HepG2 (cell line): ENCODE measurements around the gene MAN1A2. TPM values are rescaled to one million over a fixed set of nuclear protein-coding genes. Genes with fewer than 3 reads are reported as not detected.

Source experiments
- ATAC-seq: fragments of 200-7000 bp; cut with Tn5 transposase; 3 replicates; pipeline ENCODE4 v1.9.1; 2020; ENCODE audit warnings: mild to moderate bottlenecking, moderate library complexity
- BruUV-seq: library from RNA; stranded (reverse); fragments of 400-500 nt; replicated peaks from 2 replicates; lab custom pipeline; 2021; lab: Mats Ljungman, UMichigan
- CTCF ChIA-PET: fragments of 300-600 bp; formaldehyde crosslinking; extraction: SDS; loops from one replicate; lab custom pipeline; 2021; ENCODE audit warnings: low total read pairs, inconsistent platforms, low intra/inter-chr PET ratio; lab: Yijun Ruan, JAX
- POLR2A ChIA-PET: fragments of 350-600 bp; sonication (Branson Sonifier 250); formaldehyde crosslinking; loops from one replicate; lab custom pipeline; 2020; ENCODE audit warnings: antibody characterized with exemption, inconsistent platforms; lab: Yijun Ruan, JAX
- DNase-seq: peaks from one replicate; pipeline ENCODE4 v3.0.0-alpha.2; 2015; ENCODE audit warnings: low spot score
- FAIRE-seq: peaks from 3 replicates; lab custom pipeline; 2011; peaks lifted over from hg19 to GRCh38; lab: Jason Lieb, UNC
- H2AFZ ChIP-seq: one replicate; pipeline ENCODE4 v1.6.1; 2011; ENCODE audit warnings: low read length, inconsistent platforms
- H3K27ac ChIP-seq: fragments of 300-600 bp; 3 replicates; pipeline ENCODE4 v1.8.0; 2011; ENCODE audit warnings: mixed run types, mild to moderate bottlenecking, mixed read lengths, low read length, inconsistent platforms; ENCODE audit not compliant: insufficient read depth; ENCODE audit errors: extremely low read length
- H3K27me3 ChIP-seq, 2 experiments: fragments of 200-600 bp in 1 of 2; 2 replicates in 1 of 2; 3 replicates in 1 of 2; pipeline versions ENCODE4 v1.6.0 to v1.8.0; 2011; ENCODE audit warnings: low read length in 2 of 2, mild to moderate bottlenecking in 2 of 2, moderate library complexity in 2 of 2, inconsistent platforms in 1 of 2; ENCODE audit not compliant: insufficient read depth in 2 of 2, control insufficient read depth in 1 of 2
- H3K36me3 ChIP-seq, 2 experiments: fragments of 200-600 bp in 1 of 2; replicated peaks in 1 of 2; 2 replicates in 1 of 2; 3 replicates in 1 of 2; pipeline versions ENCODE4 v1.5.1 to v1.8.0; 2011; ENCODE audit warnings: low read length in 2 of 2, inconsistent platforms in 1 of 2; ENCODE audit not compliant: insufficient read depth in 2 of 2, control insufficient read depth in 1 of 2
- H3K4me1 ChIP-seq: 2 replicates; pipeline ENCODE4 v1.5.1; 2012; ENCODE audit warnings: low read length, inconsistent platforms; ENCODE audit not compliant: insufficient read depth
- H3K4me2 ChIP-seq: 2 replicates; pipeline ENCODE4 v1.6.0; 2011; ENCODE audit warnings: low read depth, low read length, inconsistent platforms
- H3K4me3 ChIP-seq, 3 experiments: fragments of 200-600 bp in 1 of 3; sonication (generic), shearing (Covaris generic) in 1 of 3; replicated peaks in 1 of 3; 2 replicates each; pipeline ENCODE4 v1.5.1; 2011 to 2016; ENCODE audit warnings: low read length in 3 of 3, inconsistent platforms in 2 of 3, low read depth in 2 of 3, mild to moderate bottlenecking in 2 of 3, control low read depth in 1 of 3, mixed read lengths in 1 of 3; ENCODE audit not compliant: insufficient read depth in 1 of 3
- H3K79me2 ChIP-seq: one replicate; pipeline ENCODE4 v1.6.1; 2011; ENCODE audit warnings: low read length, inconsistent platforms; ENCODE audit not compliant: insufficient read depth
- H3K9ac ChIP-seq: 2 replicates; pipeline ENCODE4 v1.6.0; 2011; ENCODE audit warnings: mild to moderate bottlenecking, low read depth, low read length, inconsistent platforms; ENCODE audit not compliant: insufficient read depth
- H3K9me3 ChIP-seq: 2 replicates; pipeline ENCODE4 v1.5.1; 2012; ENCODE audit warnings: mild to moderate bottlenecking, low read length
- H4K20me1 ChIP-seq: 2 replicates; pipeline ENCODE4 v1.6.0; 2011; ENCODE audit warnings: inconsistent platforms, mild to moderate bottlenecking, low read length, moderate library complexity; ENCODE audit not compliant: insufficient read depth
- AKNA ChIP-seq: sonication (generic); formaldehyde crosslinking; IDR thresholded peaks from 2 replicates; pipeline ENCODE4 v1.4.0; 2020; ENCODE audit warnings: missing genetic modification reagents, borderline replicate concordance
- ARID2 ChIP-seq: sonication (generic); formaldehyde crosslinking; IDR thresholded peaks from 2 replicates; pipeline ENCODE4 v1.8.1; 2022; ENCODE audit warnings: mild to moderate bottlenecking, missing genetic modification reagents, borderline replicate concordance
- BRCA1 ChIP-seq: sonication (generic); formaldehyde crosslinking; IDR thresholded peaks from 2 replicates; pipeline ENCODE4 v1.4.0; 2020; ENCODE audit warnings: missing genetic modification reagents
- EZH2 ChIP-seq: conservative IDR thresholded peaks from 2 replicates; pipeline ENCODE4 v1.6.1; 2012; ENCODE audit warnings: mild to moderate bottlenecking, low read depth, low read length, moderate library complexity
- SRSF1 ChIP-seq: fragments of 200-400 bp; formaldehyde crosslinking; optimal IDR thresholded peaks from 2 replicates; pipeline ENCODE3; 2017; ENCODE audit warnings: mild to moderate bottlenecking, low read depth, low read length, moderate library complexity
- TBX3 ChIP-seq: fragments of 450-650 bp; IDR thresholded peaks from 2 replicates; pipeline ENCODE4 v1.6.1; 2017; ENCODE audit warnings: antibody characterized with exemption, mild to moderate bottlenecking, inconsistent platforms, borderline replicate concordance
- ZNF605 ChIP-seq: sonication (generic); formaldehyde crosslinking; IDR thresholded peaks from 2 replicates; pipeline ENCODE4 v1.8.0; 2022; ENCODE audit warnings: mild to moderate bottlenecking, missing genetic modification reagents
- ZNF7 ChIP-seq: IDR thresholded peaks from 2 replicates; pipeline ENCODE4 v1.6.1; 2016; ENCODE audit warnings: missing biosample characterization, missing genetic modification reagents
- ZSCAN20 ChIP-seq: sonication (generic); formaldehyde crosslinking; IDR thresholded peaks from 2 replicates; pipeline ENCODE4 v1.4.0; 2020; ENCODE audit warnings: missing genetic modification reagents, mild to moderate bottlenecking, borderline replicate concordance
- ZSCAN31 ChIP-seq: sonication (generic); formaldehyde crosslinking; IDR thresholded peaks from 2 replicates; pipeline ENCODE4 v1.5.0; 2020; ENCODE audit warnings: low read depth, mild to moderate bottlenecking, missing genetic modification reagents
- WGBS: methylation state at CpG from one replicate; pipeline ENCODE4 v1.1.6; 2017; ENCODE audit warnings: low lambda C conversion rate; 5-methylcytosine and 5-hydroxymethylcytosine counted together
- in situ Hi-C: cut with HindIII; loops from 2 replicates; pipeline ENCODE4 v1.10.0; 2017; ENCODE audit warnings: low pct_unique_long_range_greater_than_20kb; ENCODE audit not compliant: extremely low pct_ligation_motif_present
- intact Hi-C: fragments of 100-400 bp; cut with micrococcal nuclease; formaldehyde crosslinking; loops from one replicate; pipeline ENCODE4 v1.10.0; 2022; ENCODE audit not compliant: unreplicated experiment
- polyA plus RNA-seq, 8 experiments: library from polyadenylated mRNA; depleted of rRNA in 3 of 8; stranded (reverse) in 7 of 8; unstranded in 1 of 8; fragments of >200 nt; fragmentation: Illumina TruSeq in 4 of 8; extraction: Trizol in 4 of 8; gene quantifications; 2 replicates each; pipeline versions ENCODE4 v1.2.1 to v1.2.3, GENCODE V29; 2011 to 2016; ENCODE audit warnings: low read depth in 4 of 8, missing spikeins in 1 of 8, mixed read lengths in 1 of 8; ENCODE audit not compliant: insufficient read depth in 1 of 8
- total RNA-seq, 5 experiments: library from RNA; depleted of rRNA; stranded (reverse); fragments of >200 nt; fragmentation: Illumina TruSeq; extraction: Trizol; gene quantifications; 2 replicates each; pipeline ENCODE4 v1.2.3, GENCODE V29; 2016; ENCODE audit warnings: low read depth in 1 of 5

MAN1A2 gene
- total and polyA plus RNA-seq, 2 of the 13 experiments (the other 11 are each of a cell fraction or from before 2014, with no cell fraction given), result 8.0 to 19.9 TPM

- TF ChIP-seq EZH2 (no peak), ZSCAN20 (CRISPR knock-in tag) (no peak)
These were observed 3.6 kb upstream of the MAN1A2 start (continued) for GRCh38 chr1:117363571-117364048.

- Histone ChIP-seq H3K4me1 (peaks cover 12% of the 10 kb centered on the region), H3K27me3 (no peaks in the 10 kb centered on the region; a peak in 1 of 5 replicates), H3K36me3 (no peaks in the 10 kb centered on the region), H4K20me1 (peaks cover 4% of the 10 kb centered on the region; the same call in 1 of the 2 replicates), H3K27ac (no peak overlapping the region), H2AFZ (no peak overlapping the region), H3K79me2 (peaks cover 27% of the 10 kb centered on the region), H3K9me3 (no peaks in the 10 kb centered on the region), H3K4me3 (no peak overlapping the region), H3K4me2 (no peak overlapping the region), H3K9ac (no peak overlapping the region)
- DNase-seq (no peak), ATAC-seq (no peak), FAIRE-seq (no peak)
- ChIA-PET POLR2A (no interaction called here), CTCF (no interaction called here)
- BruUV-seq, result no TSS peak
- TF ChIP-seq ARID2 (CRISPR knock-in tag) (no peak), BRCA1 (CRISPR knock-in tag) (no peak), ZNF7 (CRISPR knock-in tag) (no peak), ZSCAN31 (CRISPR knock-in tag) (no peak), TBX3 (peak; percentile 42; the same call in 1 of the 2 replicates), SRSF1 (no peak), ZNF605 (no peak), AKNA (CRISPR knock-in tag) (no peak)
- 85% methylated on average over 4 of the region's 4 CpGs for WGBS
- intact Hi-C loops (loop anchor here (10.0 kb wide), 1 partner anchor 239 kb away; the partner anchor contains the start of gene TRIM45), in situ Hi-C loops (no loop called here)
These were observed 3.0 kb upstream of the MAN1A2 start for GRCh38 chr1:117364240-117364639.
